Measurements from ENCODE around the gene DLGAP1.
"Not testable (repeated sequence)": the region's sequence is repeated elsewhere in the genome, so short reads cannot be mapped to it uniquely, and the experiment has no call there.

Gene DLGAP1

DNA sequence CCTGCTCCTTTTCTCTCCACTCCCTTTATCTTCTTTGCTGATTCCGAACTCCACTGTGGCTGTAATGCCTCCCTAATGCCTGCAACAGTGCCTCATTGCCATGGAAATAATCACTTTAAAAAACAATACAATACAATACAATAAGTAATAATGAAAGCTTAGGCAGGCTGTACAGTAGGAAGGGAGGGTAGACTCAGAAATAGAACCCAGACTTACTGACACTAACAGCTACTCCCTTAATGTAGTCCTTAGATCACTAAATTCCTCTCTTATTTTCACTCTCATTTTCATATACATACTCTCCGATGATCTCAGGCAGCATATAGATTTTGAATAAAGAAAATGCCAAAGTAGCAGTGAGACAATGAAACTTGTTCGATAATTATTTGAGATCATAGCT, 70.2 kb downstream of the DLGAP1 start:
- DNase-seq: no peak

DNA sequence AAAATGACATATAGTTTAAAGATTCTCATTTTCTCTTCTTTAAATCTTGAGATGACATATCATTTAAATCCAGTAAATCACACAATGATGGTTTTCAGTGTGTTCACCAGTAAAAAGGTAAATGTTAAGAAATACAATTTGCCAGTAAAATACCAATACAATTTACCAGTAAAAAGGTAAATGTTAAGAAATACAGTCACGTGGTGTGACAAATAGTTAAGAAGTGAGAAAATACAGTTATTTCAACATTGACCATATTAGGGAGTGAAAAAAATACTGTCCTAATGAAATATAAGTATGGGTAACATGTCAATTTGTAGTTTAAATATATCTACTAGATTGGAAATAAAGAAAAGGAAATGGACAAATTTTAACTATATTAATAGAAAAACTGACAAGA, 80.5 kb downstream of the DLGAP1 start:
- no peak for DNase-seq

DNA sequence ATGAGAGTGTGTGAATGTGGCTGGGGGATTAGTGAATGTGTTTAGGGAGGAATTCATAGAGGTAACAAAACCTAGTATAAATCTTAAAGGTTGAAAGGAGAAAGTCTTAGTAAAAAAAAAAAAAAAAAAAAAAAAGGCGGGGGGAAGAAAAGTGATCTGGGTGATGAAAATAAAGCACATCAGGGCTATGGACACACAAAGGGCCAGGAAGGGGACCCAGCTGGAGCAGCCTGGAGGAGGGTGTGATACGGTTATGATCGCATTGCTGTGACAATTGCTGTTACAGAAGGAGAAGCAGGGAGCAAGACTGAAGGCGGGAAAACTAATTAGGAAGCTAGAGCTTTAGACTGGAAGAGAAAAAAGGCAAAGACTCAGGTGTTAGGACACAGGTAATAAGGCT, 85.4 kb downstream of the DLGAP1 start:
- no peak for DNase-seq

DNA sequence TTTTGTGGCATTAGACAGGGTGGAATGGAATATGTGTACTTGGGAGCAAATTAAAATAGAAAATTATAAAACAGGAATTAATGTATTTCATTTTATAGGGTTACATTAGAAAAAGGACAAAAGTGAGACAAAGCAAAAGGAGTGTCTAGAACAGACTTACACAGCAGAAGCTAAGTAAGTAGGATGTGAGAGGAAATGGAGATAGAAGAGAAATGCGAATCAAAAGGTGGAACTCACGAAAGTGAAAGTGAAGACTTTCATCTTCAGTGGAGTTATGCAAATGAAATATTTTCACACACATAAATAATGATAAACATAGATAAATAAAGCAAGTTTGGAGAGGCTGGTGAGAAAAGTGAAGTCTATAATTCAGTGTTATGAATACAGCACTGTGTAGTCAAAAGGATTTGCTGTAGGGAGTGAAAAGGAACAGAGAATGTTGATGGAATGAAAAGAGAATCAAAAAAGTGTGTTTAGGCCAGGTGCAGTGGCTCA, 94.8 kb downstream of the DLGAP1 start:
- DNase-seq: no peak

DNA sequence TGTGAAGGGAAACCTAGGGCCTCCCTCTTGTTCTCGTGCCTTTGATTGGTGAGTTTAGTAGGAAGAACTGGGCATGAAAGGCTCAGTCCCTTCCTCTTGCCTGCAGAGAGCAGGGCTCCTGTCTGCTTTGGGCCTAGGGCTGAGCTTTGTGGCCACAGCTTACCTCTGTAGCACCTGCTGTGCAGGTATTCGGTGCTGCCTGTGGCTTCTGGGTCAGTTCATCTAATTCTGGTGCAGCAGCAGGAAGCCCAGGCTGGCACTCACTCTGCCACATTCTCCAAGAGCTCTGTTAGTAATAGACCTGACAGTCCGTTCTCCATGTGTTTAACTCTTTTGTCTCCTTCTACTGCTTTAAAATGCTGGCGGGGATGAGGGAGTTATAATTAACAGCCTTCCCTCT, 96.5 kb downstream of the DLGAP1 start:
- DNase-seq: no peak

DNA sequence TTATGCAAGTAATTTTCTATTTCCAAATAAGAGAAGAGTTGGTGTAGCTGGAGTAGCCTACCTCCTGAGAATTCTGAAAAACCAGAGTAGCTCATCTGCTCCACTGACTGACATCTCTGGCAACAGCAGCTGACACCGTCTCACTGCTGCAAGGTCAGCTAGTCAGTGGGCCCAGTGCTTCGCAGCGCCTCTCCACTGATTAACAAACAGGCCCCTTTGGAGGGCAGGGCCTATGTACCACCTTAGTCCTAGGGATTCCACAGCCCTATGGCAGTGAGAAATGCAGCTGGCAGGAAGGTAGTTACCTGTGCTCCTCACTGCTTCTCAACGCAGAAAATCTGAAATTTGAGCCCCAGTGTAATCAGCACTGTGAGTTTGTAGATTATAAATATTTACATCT, 97.5 kb downstream of the DLGAP1 start:
- no peak for DNase-seq

DNA sequence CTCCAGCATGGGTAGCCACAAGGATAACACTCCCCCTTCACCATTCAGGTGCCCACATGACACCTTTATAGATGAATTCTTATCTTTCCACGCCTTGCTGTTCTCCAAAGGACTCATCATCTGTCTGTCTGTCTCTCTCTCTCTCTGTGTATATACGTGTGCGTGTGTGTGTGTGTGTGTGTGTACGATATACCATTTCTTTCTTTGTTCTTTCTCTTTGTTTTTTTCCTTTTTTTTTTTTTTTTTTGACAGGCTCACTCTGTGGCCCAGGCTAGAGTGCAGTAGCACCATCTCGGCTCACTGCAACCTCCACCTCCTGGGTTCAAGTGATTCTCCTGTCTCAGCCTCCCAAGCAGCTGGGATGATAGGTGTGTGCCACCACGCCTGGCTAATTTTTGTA, 98.2 kb downstream of the DLGAP1 start:
- no peak for DNase-seq

DNA sequence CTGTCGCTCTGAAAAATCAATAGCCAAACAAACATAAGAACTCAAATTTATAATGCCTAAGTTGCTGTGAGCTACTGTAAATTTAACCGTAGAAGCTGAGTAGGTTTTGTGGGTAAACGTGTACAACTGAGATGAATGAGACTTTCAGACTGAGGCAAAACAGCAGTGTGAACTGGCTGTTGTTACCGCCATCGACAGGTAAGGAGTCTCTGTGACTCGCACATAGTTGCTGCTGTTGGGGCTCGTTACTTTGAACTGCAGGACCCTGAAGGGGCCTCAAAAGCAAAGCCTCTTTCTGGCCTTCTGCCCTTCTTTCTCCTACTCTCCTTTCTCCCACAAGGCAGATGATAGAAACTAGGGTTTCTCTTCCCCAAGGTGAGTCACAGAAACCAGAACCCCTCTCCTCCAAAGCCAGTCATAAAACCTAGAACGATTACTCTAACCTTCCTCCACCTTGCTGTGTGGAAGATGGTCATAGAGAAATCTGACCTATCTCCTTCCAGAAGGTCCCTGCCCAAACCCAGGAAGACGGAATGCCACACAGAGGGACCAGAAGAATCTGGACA, 101.2 kb downstream of the DLGAP1 start:
- no peak for DNase-seq

DNA sequence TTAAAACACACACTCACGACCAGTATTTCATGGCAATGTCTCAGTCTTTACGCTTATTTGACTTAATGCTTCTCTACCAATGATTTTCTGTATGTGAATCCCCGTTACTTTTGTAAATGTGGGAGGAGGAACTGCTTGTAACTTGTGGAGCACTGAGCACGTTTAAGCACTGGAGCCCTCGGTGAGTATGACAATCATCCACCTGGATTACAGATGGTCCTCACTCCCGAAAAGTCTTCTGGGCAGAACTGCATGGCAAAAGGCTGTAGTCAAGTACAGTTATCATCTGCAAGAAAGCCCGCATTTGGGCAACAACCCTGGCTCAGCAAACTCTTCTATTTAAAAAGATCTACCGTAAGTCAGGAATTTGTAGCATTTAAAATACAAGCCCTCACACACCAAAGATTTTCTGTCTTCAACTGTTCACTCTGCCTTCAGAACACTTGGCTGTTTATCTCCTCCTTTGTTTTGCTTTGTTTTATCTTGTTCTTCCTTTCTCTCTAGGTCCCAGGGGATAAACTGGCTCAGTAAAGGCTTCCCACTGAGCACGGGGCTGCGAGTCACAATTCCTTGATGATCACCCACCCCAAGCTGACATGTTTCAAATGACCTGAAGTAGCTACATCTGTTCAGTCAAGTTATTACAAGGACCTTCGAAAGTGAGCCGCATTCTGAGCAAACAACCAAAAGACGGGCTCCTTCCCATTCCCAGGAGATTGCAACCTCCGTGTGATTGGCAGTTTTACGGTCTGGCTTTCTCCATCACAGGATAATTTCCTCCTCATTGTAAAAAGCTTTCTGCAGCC, 102.2 kb downstream of the DLGAP1 start:
- no peak for DNase-seq

DNA sequence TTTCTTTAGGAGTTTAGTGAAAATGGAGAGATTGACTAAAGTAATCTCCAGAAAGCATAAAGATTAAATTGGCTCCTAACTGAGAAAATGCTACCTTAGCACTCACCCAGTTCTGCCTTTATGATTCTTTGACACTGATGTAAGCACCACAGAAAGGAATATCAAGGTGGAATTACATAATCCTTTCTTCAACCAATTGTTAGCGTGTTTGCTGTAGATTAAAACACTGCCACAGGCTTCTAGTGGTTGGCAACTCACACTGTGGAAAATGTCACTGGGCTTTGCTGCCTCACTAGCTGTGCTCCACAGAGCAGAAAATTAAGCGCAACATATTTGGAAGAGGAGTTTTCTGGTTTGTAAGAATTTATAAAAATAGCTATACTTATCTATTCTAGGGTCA, 104.1 kb downstream of the DLGAP1 start:
- no peak for DNase-seq

DNA sequence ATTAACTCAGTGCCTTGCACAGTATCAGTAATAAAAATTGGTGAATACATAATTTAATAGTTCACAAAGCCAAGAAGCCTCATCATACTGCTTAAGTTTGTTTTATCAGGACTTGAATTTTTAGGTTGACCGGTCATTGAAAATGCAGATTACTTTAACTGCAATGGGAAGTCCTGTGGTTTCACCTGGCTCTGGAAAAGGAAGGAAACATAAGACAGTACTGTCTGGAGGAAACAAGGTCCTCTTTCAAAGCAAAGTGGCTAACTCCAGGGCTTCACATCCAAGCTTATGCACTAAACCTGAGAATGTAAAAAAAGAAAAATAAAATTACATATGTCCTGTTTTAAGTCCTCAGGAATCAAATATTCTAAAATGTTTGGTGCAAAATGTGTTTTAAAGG, 119.7 kb downstream of the DLGAP1 start:
- no peak for DNase-seq

DNA sequence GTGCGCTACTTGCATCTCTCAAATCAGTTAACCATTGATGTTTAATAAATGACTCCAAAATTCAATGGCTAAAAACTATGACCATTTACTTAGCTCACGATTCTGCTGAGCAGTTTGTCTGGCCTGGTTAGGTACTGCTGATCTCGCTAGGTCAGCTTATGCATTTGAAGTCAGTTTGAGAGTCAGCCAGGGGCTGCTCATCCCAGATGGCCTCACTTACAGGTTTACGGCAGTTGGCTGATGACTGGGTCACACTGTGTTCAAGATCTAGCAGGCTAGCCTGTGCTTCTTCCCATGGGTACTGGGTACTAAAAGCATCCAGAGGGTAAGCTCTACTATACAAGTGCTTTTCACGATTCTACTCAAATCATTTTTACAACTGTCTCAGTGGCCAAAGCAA, 122.1 kb downstream of the DLGAP1 start:
- DNase-seq: no peak

DNA sequence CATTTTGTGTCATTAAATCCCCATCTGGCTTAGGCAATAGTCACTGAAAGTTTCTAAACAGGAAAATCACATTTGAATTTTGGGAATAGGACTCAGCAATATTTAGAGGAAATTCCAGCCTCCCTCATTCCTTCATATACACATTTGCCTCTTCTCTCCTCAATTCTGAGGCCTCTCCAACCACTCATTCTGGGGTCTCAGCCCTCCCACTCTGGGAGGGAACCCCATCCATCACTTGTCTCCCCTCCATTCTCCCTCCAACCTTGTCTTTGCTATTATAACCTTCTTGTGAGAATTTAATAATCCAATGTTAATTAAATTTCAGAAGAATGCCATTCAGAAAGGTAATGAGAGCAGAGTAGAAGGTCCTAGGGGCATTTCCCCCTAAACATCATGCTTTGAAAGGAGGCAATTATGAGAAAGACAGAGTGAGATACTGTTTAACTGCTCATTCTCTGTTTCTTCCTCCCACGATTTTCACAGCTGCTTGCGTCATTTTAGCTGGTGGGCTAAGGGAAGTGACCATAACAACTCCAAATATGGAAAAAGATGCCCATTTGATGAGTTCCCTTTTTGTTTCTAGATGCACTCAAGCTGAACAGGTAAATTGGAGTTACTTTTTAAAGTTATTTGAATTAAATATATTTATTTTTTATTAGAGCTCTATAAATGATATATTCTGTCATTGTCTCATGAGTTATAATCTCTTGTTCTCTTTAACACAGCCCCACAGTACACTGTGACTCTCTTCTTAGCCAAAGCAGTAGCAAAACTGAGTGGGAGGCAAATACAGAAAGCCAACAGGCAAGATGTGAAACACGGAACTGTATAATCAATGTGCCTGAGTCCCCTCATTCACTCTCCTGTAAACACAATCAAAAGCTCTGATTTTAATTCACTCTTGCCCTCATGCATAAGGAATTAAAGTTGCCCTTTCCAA, 135.1 kb downstream of the DLGAP1 start:
- DNase-seq: no peak

DNA sequence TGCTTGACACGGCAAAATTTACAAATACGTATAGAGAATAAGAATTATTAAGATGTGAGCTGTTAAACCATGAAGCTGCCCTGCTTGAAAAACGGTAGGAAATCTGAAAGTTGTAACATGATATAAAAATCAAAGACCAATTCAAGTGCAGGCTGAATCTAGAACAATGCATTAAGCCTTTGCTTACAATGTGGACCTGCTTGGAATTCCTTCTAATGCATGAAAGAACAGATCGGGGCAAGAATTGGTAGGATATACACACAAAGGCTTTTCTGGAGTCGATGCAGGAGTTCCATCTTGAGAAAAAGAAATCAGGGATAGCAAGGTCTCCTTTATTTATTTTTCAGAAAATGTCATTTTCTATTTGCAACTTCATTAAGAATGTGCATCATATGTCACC, 136.8 kb downstream of the DLGAP1 start:
- no peak for DNase-seq

DNA sequence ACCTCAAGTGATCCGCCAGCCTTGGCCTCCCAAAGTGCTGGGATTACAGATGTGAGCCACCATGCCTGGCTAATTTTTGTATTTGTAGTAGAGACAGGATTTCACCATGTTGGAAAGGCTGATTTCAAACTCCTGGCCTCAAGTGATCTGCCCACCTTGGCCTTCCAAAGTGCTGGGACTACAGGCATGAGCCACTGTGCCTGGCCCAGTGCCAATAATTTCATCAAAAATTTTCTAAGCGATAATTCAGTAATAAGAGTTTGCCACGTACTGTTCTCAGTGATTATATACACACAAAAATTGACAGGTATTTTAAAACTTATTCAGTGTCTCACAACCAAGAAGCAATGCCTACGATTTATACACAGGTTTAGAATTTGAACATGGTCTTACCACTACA, 143.2 kb downstream of the DLGAP1 start:
- DNase-seq: not testable (repeated sequence)

DNA sequence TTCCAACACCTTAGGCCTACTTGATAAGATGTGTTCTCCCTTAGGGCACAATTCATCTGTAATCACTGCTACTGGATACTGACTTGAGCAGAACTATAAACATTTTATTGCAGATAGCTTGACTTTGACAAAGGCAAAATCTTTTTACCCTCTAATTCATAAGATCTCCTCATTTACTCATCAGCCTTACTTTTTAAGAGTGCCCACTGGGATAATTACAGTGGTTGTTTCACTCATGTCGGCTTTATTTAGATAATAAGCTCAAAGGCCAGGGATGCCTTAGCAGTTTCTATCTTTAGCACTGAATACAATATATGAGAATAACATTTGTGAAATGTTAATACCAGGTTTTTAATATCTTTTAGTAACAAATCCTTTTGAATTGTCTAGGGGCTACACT, 144.0 kb downstream of the DLGAP1 start:
- DNase-seq: no peak

DNA sequence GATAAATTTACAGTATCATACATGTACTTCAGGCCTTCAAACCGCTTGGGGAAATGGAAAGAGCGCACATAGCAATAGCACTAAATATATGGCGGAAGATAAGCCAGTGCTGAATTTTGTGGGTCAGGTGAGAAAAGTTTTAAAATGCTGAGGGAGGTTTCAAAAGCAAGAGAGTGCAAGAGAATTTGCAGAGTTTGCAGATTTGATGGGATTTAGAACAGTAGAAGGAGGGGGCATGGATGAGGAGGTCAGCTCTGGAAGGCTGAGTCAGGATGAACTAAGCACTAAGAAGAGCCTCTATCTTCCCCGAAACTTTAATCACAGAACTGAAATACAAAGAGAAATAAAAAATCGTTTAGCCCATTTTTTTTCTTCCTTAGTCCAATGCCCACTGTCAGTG, 145.9 kb downstream of the DLGAP1 start:
- no peak for DNase-seq

DNA sequence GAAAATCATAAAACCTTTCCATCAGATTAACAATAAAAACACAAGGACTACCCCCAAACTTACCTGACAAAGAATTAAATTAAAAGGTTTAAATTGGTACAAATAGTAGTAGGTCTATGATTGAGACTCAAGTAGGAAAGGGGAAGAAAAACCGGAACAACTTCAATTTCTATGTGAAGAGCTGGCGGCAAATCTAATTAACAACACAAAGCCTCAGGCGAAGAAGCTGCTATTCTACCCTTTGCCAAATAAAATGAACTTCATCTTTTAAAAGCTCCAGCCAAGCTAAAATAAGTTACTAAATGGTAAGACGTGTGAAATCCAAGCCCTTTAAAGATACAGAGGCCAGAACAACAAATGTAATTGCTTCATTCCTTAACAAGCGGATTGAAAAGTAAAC, 146.5 kb downstream of the DLGAP1 start:
- no peak for DNase-seq

DNA sequence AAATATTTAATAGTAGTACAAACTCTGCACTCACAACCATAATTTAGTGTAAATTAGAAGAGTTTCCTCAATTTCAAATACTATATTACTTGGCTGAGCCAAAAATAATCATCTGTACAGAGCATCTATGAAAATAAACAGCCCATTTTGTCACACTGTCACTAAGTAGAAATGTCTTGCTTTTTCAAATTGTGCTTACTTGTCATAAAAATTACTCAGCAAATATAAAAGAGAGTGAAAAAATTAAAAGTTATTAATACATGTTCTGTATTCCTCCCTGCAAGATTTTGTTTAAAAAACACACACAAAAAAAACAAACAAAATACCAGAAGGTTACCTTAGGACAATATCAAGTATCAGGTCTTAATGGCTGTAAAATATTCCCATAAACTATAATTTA, 155.7 kb downstream of the DLGAP1 start:
- no peak for DNase-seq

DNA sequence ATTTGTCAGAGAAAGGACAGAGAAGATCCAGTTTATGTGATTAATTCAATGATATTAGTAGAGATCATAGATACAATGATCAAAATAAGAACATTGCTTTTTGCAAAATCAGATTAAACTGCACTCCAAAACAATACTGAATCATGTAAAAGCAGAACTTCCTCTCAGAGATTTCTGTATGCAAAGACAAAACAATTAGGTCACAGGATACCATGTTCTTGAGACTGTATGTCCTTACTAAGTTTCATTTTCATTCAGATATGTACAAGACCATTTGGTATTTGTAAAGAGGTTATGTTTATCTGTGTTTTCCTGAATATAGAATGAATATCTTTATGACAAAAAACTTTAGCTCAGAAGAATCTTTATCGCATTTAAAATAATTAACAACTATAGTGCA, 161.8 kb downstream of the DLGAP1 start:
- no peak for DNase-seq

DNA sequence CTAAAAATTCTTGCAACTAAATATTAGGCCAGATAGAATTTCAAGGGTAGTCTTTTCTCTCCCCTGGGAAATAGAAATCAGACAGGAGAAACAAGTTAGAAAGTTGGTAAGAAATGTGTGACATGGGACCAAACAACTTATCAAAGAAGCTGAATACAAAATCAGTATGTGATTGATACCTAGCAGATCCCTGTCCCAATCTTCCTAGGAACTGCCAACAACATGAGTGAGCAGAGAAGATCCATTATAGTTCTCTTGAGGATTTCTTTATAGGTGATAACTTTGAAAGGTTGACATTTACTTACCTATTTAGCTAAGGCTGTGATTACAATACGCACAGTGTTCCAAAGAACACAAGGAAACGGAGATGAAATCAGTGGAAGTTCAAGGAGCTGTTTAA, 162.4 kb downstream of the DLGAP1 start:
- no peak for DNase-seq

DNA sequence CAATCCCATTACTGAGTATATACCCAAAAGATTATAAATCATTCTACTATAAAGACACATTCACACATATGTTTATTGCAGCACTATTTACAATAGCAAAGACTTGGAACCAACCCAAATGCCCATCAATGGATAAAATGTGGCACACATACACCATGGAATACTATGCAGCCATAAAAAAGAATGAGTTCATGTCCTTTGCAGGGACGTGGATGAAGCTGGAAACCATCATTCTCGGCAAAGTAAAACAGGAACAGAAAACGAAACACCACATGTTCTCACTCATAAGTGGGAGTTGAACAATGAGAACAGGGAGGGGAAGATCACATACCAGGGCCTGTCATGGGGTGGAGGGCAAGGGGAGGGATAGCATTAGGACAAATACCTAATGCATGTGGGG, 167.8 kb downstream of the DLGAP1 start:
- DNase-seq: not testable (repeated sequence)

DNA sequence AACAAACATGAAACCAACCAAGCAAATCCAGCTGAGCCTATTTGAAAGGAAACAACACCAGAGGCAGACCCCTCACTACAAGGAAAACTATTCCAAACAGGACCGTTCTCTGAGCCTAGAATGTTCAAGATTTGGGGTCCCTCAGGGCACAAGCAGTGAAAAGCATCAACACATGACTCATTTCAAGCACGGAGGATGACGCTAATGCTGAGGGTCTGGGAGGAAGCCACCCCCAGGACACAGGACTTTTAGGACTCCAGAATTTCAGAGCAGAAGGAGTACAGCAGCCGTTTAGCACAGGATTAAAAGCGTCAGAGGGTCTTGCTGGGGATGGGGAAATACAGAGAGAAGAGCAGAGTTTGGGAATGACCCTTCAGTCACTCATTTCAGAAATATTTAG, 168.9 kb downstream of the DLGAP1 start:
- DNase-seq: no peak

DNA sequence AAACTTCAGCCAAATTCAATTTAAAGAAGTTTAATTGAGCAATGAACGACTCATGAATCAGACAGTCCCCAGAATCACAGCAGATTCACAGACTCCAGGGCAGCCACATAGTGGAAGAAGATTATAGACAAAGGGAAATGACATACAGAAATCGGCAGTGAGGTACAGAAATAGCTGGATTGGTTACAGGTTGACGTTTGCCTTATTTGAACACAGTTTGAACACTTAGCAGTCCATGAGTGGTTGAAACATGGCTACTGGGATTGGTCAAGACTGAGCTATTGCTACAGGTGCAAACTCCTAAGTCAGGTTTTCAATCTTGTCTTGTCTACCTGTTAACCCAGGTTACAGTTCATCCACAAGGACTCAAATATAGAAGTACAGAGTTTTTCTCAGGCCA, 169.6 kb downstream of the DLGAP1 start:
- no peak for DNase-seq
